ENCODE measurements around the gene XG.
"Not testable (repeated sequence)": the region's sequence is repeated elsewhere in the genome, so short reads cannot be mapped to it uniquely, and the experiment has no call there.

The XG gene

DNA sequence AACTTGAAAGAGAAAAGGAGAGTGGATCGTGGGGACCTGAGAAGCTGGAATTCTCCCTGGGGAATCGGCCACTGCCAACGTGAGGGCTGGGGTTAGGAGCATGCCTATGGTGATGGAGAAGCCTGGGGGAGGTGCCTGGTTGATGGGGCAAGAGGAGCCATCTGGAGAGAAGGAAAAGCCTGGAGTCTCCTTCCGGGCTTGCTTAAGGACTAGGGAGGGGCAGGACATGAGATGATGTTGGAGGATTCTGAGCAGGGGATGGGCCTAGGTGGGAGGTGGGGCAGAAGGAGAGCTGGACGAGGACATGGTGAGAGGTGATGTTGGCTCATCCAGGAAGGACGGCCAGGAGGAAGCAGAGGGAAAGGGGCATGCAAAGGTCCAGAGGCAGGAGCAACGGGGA lies 41.9 kb downstream of the XG start:
- Histone ChIP-seq H3K4me3 (ENCODE audit: insufficient read depth, low read depth, low read length) (no peak overlapping the region), H3K27ac (ENCODE audit: insufficient read depth, low read depth, low read length, poor library complexity, severe bottlenecking) (no peak overlapping the region), H3K36me3 (ENCODE audit: control insufficient read depth, insufficient read depth, low read length) (no peaks in the 10 kb centered on the region), H3K27me3 (ENCODE audit: control insufficient read depth, insufficient read depth, low read length, poor library complexity, severe bottlenecking) (no peaks in the 10 kb centered on the region), H3K9me3 (ENCODE audit: control insufficient read depth, low read length) (no peaks in the 10 kb centered on the region), H3K4me1 (ENCODE audit: control insufficient read depth, insufficient read depth, low read length) (no peaks in the 10 kb centered on the region)
- WGBS, 2 experiments = 76 to 77% methylated on average over 7 of the region's 7 CpGs

DNA sequence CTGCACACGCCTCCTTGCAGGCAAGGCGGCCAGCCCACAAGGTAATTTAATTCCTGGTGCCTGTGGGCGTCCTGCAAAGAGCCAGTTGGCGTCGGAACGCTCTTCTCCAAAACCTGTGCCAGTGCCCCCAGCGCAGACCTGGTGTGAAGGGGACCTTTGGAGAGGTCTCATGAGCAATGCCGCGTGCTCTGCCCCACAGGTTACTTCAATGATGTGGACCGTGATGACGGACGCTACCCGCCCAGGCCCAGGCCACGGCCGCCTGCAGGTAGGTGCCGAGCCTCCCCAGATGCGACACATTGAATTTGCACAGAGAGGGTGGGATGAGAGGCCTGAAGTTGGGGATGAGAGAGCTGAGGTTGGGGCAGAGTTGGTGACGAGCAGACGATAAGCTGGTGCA lies 42.5 kb downstream of the XG start:
- Histone ChIP-seq H3K27ac (ENCODE audit: insufficient read depth, low read depth, low read length, poor library complexity, severe bottlenecking) (no peak overlapping the region), H3K4me3 (ENCODE audit: insufficient read depth, low read depth, low read length) (no peak overlapping the region), H3K9me3 (ENCODE audit: control insufficient read depth, low read length) (no peaks in the 10 kb centered on the region), H3K4me1 (ENCODE audit: control insufficient read depth, insufficient read depth, low read length) (no peaks in the 10 kb centered on the region), H3K27me3 (ENCODE audit: control insufficient read depth, insufficient read depth, low read length, poor library complexity, severe bottlenecking) (no peaks in the 10 kb centered on the region), H3K36me3 (ENCODE audit: control insufficient read depth, insufficient read depth, low read length) (no peaks in the 10 kb centered on the region)
- WGBS, 2 experiments = 94% methylated on average over 19 of the region's 19 CpGs

DNA sequence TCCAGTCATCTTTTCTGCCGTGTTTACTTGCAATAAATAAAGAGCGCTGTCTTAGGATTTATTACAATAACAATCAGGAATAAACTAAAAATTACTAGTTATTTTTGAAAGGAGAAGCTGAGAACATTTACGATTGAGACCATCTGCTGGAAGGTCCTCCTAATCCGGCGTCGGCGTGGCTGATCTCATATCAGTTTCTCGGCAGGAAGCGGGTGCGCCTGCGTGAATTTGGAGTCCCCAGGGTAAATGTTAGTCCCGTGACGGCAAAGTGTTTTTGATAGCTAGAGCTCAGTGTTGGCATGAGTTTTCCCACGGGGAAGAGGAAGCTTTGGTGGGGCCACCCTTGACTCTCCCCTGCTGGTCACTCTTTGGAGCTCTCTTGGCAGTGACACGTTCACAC lies 45.0 kb downstream of the XG start:
- not testable (repeated sequence) for H3K4me1 ChIP-seq (ENCODE audit: control insufficient read depth, insufficient read depth, low read length); H3K4me3 ChIP-seq (ENCODE audit: insufficient read depth, low read depth, low read length); H3K27ac ChIP-seq (ENCODE audit: insufficient read depth, low read depth, low read length, poor library complexity, severe bottlenecking); H3K27me3 ChIP-seq (ENCODE audit: control insufficient read depth, insufficient read depth, low read length, poor library complexity, severe bottlenecking); H3K9me3 ChIP-seq (ENCODE audit: control insufficient read depth, low read length); H3K36me3 ChIP-seq (ENCODE audit: control insufficient read depth, insufficient read depth, low read length)
- WGBS, 2 experiments = 92 to 96% methylated on average over 12 to 14 of the region's 15 CpGs

DNA sequence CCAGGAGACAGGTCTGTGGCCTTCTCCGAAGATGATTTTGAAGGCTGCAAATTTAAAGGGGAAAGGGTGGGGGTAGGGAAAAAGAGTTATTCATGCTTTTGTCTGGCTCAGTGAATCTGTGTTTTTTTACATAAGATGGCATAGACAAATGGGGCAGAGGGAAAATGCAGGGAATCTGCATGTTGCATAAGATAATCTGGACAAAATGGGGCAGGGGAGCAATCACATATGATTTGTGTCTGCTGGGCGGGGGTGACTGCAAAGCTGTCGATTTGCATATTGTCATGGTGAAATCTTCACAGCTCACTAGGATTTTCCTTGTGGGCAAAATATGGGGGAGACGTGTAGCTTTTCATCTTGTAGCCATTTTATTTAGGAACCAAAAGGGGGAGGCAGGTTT lies 47.5 kb downstream of the XG start:
- Histone ChIP-seq H3K4me1 (ENCODE audit: control insufficient read depth, insufficient read depth, low read length) (no peaks in the 10 kb centered on the region), H3K4me3 (ENCODE audit: insufficient read depth, low read depth, low read length) (no peak overlapping the region), H3K27ac (ENCODE audit: insufficient read depth, low read depth, low read length, poor library complexity, severe bottlenecking) (no peak overlapping the region), H3K36me3 (ENCODE audit: control insufficient read depth, insufficient read depth, low read length) (no peaks in the 10 kb centered on the region), H3K9me3 (ENCODE audit: control insufficient read depth, low read length) (no peaks in the 10 kb centered on the region), H3K27me3 (ENCODE audit: control insufficient read depth, insufficient read depth, low read length, poor library complexity, severe bottlenecking) (no peaks in the 10 kb centered on the region)
- 63 to 69% methylated on average over 4 of the region's 4 CpGs for WGBS, 2 experiments

DNA sequence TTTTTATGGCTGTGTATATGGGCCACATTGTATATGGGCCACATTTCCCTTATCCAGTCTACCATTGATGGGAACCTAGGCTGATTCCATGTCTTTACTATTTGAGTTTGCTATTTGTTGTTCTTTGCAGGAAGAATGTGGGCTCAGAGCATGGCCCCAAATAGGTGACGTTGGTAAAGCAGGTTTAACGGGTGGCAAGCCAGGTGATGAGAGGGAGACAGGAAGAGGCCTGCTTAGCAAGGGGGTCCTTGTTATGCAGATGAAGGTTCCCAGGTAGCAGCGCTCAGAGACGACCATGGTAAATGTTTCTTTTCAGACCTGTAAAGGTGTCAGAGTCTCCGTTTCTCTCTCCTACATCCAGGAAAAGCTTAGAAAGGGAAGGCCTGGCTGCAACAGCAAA lies 48.1 kb downstream of the XG start:
- not testable (repeated sequence) for H3K4me1 ChIP-seq (ENCODE audit: control insufficient read depth, insufficient read depth, low read length); H3K4me3 ChIP-seq (ENCODE audit: insufficient read depth, low read depth, low read length); H3K36me3 ChIP-seq (ENCODE audit: control insufficient read depth, insufficient read depth, low read length); H3K27me3 ChIP-seq (ENCODE audit: control insufficient read depth, insufficient read depth, low read length, poor library complexity, severe bottlenecking); H3K9me3 ChIP-seq (ENCODE audit: control insufficient read depth, low read length); H3K27ac ChIP-seq (ENCODE audit: insufficient read depth, low read depth, low read length, poor library complexity, severe bottlenecking)
- 7 to 22% methylated on average over 2 to 5 of the region's 5 CpGs for WGBS, 2 experiments

DNA sequence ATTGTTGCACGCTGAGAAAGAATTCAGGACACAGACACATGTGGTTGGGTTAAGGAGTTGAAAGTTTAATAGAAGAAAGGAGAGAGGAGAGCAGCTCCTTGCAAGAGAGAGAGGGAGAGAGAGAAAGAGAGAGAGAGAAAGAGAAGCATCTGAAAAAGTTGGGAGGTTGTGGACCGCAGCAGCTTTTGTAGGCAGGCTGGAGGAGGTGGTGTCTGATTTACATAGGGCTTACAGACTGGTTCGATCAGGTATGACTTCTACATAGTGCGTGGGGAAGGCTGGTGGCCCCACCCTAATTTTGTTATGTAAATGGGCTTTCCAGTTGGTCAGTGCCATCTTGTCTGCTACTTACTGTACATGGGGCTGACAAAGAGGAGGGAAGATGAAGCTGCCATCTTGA lies 49.4 kb downstream of the XG start:
- Histone ChIP-seq H3K27me3 (ENCODE audit: control insufficient read depth, insufficient read depth, low read length, poor library complexity, severe bottlenecking) (no peaks in the 10 kb centered on the region), H3K9me3 (ENCODE audit: control insufficient read depth, low read length) (no peaks in the 10 kb centered on the region), H3K4me1 (ENCODE audit: control insufficient read depth, insufficient read depth, low read length) (no peaks in the 10 kb centered on the region), H3K27ac (ENCODE audit: insufficient read depth, low read depth, low read length, poor library complexity, severe bottlenecking) (no peak overlapping the region), H3K4me3 (ENCODE audit: insufficient read depth, low read depth, low read length) (no peak overlapping the region), H3K36me3 (ENCODE audit: control insufficient read depth, insufficient read depth, low read length) (no peaks in the 10 kb centered on the region)
- WGBS, 2 experiments = 81 to 88% methylated on average over 4 of the region's 4 CpGs

DNA sequence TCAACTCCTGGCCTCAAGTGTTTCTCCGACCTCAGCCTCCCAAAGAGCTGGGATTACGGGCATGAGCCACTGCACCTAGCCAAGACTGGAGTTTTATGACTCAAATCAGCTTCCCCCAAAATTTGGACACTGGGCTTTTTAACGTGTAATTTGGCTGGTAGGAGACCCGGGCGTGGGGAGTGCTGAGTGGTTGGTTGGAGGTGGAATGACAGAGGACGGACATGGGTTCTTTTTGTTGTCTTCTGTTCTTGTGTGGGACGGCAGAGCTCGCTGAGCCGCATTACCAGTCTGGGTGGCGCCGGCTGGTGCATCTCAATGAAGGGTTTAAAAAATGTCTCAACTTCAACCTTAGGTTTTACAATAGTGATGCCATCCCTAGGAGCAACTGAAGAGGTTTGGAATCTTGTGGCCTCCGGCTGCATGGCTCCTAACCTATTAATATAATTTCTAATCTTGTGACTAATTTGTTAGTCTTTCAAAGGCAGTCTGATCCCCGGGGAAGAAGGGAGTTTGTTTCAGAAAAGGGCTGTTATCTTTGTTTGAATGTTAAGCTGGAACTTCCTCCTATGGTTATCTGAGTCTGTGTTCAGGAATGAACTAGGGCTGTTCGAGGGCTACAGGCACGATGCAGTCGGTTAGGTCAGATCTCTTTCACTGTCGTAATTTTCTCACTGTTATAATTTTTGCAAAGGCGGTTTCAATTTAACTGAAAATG lies 50.7 kb downstream of the XG start:
- not testable (repeated sequence) for H3K36me3 ChIP-seq (ENCODE audit: control insufficient read depth, insufficient read depth, low read length); H3K4me3 ChIP-seq (ENCODE audit: insufficient read depth, low read depth, low read length); H3K9me3 ChIP-seq (ENCODE audit: control insufficient read depth, low read length); H3K4me1 ChIP-seq (ENCODE audit: control insufficient read depth, insufficient read depth, low read length); H3K27me3 ChIP-seq (ENCODE audit: control insufficient read depth, insufficient read depth, low read length, poor library complexity, severe bottlenecking); H3K27ac ChIP-seq (ENCODE audit: insufficient read depth, low read depth, low read length, poor library complexity, severe bottlenecking)
- WGBS, 2 experiments = 59 to 66% methylated on average over 11 to 16 of the region's 18 CpGs

DNA sequence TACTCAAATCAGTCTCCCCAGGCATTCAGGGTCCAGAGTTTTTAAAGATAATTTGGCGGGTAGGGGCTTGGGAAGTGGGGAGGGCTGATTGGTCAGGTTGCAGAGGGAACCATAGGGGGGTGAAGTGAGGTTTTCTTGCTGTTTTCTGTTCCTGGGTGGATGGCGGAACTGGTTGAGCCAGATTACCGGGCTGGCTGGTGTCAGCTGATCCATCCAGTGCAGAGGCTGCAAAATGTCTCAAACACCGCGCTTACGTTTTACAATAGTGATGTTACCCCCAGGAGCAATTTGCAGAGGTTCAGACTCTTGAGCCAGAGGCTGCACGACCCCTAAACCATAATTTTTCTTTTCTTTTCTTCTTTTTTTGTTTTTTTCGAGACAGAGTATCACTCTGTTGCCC lies 51.6 kb downstream of the XG start:
- not testable (repeated sequence) for H3K9me3 ChIP-seq (ENCODE audit: control insufficient read depth, low read length); H3K4me1 ChIP-seq (ENCODE audit: control insufficient read depth, insufficient read depth, low read length); H3K4me3 ChIP-seq (ENCODE audit: insufficient read depth, low read depth, low read length); H3K27ac ChIP-seq (ENCODE audit: insufficient read depth, low read depth, low read length, poor library complexity, severe bottlenecking); H3K36me3 ChIP-seq (ENCODE audit: control insufficient read depth, insufficient read depth, low read length); H3K27me3 ChIP-seq (ENCODE audit: control insufficient read depth, insufficient read depth, low read length, poor library complexity, severe bottlenecking)
- 48 to 50% methylated on average over 8 of the region's 8 CpGs for WGBS, 2 experiments

DNA sequence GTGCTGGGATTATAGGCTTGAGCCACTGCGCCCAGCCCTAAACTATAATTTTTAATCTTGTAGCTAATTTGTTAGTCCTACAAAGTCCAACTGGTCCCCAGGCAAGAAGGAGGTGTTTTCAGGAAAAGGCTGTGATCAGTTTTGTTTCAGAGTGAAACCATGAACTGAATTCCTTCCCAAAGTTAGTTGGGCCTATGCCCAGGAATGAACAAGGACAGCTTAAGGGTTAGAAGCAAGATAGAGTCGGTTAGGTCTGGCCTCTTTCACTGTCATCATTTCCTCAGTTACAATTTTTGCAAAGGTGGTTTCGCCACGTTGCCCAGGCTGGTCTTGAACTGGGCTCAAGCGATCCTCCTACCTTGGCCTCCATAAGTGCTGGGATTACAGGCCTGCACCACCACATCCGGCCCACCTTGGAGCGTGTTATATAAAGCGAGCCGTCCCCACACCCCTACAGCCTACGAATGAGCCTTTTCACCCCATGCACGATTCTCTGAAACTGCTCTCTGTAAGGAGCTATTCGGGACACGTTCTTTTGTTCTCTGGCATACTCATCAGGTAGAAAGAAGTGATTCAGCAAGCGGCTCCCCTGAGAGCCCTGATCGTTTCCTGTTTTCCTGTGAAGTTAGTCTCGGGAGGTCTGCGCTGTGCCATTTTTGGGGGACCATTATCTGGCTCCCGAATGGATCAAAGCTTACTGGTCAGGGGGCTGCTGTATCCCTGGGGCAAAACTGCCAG lies 52.4 kb downstream of the XG start:
- not testable (repeated sequence) for H3K4me1 ChIP-seq (ENCODE audit: control insufficient read depth, insufficient read depth, low read length); H3K4me3 ChIP-seq (ENCODE audit: insufficient read depth, low read depth, low read length); H3K9me3 ChIP-seq (ENCODE audit: control insufficient read depth, low read length); H3K27ac ChIP-seq (ENCODE audit: insufficient read depth, low read depth, low read length, poor library complexity, severe bottlenecking); H3K27me3 ChIP-seq (ENCODE audit: control insufficient read depth, insufficient read depth, low read length, poor library complexity, severe bottlenecking); H3K36me3 ChIP-seq (ENCODE audit: control insufficient read depth, insufficient read depth, low read length)
- 36 to 50% methylated on average over 10 to 17 of the region's 18 CpGs for WGBS, 2 experiments

DNA sequence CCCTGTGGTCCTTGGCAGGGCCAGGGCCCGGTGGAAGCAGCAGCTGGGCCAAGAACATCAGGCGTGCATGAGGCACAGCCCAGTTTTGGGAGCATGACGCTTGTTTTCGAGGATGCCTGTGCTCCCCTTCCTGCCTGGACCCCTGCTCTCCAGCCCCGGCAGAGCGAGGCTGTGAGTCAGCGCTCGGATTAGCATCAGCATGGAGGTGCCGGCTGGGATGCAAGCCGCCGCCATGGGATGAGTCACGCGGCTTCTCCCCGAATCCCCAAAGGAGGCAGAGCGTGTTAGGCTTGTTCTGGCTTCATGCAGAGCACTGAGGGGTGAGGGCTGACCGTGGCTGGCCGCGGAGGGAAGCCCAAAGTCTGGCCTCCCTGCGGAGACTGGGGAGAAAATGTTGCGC lies 53.0 kb downstream of the XG start:
- not testable (repeated sequence) for H3K4me3 ChIP-seq (ENCODE audit: insufficient read depth, low read depth, low read length); H3K4me1 ChIP-seq (ENCODE audit: control insufficient read depth, insufficient read depth, low read length); H3K27ac ChIP-seq (ENCODE audit: insufficient read depth, low read depth, low read length, poor library complexity, severe bottlenecking); H3K9me3 ChIP-seq (ENCODE audit: control insufficient read depth, low read length); H3K27me3 ChIP-seq (ENCODE audit: control insufficient read depth, insufficient read depth, low read length, poor library complexity, severe bottlenecking); H3K36me3 ChIP-seq (ENCODE audit: control insufficient read depth, insufficient read depth, low read length)
- WGBS, 2 experiments = 19 to 27% methylated on average over 18 to 20 of the region's 20 CpGs
